Activated CD8-positive, alpha-beta memory T cell treated with anti-CD3 and anti-CD28 coated beads for 36 hours (primary cell): ENCODE measurements around the gene BCAS3. TPM values are rescaled to one million over a fixed set of nuclear protein-coding genes. Genes with fewer than 3 reads are reported as not detected.
"Not testable (repeated sequence)": the region's sequence is repeated elsewhere in the genome, so short reads cannot be mapped to it uniquely, and the experiment has no call there.

ENCODE experiments used
- CTCF ChIA-PET: fragments of 350-600 bp; sonication (Branson Sonifier 250); formaldehyde crosslinking; loops from one replicate; lab custom pipeline; 2021; ENCODE audit warnings: antibody characterized with exemption; lab: Charles Lee
- POLR2A ChIA-PET: fragments of 350-600 bp; sonication (Branson Sonifier 250); formaldehyde crosslinking; loops from one replicate; lab custom pipeline; 2021; ENCODE audit warnings: antibody characterized with exemption; lab: Charles Lee
- total RNA-seq, 2 experiments: library from RNA; stranded (reverse); gene quantifications; one replicate each; pipeline ENCODE4 v1.2.3, GENCODE V29; 2021

Gene BCAS3
- total RNA-seq, 2 experiments from 2014 or later: 6.9 to 9.3 TPM

GRCh38 chr17:60827943-60828342 is 150.3 kb downstream of the BCAS3 start:
- POLR2A ChIA-PET: no interaction called here

GRCh38 chr17:60832151-60832585 is 154.5 kb downstream of the BCAS3 start:
- ChIA-PET CTCF (no interaction called here), POLR2A (no interaction called here)

More at GRCh38 chr17:60827943-60828342, 150.3 kb downstream of the BCAS3 start:
- CTCF ChIA-PET: no interaction called here

GRCh38 chr17:60832631-60833030 is 155.0 kb downstream of the BCAS3 start:
- CTCF ChIA-PET: no interaction called here
- POLR2A ChIA-PET: no interaction called here

- ChIA-PET CTCF (no interaction called here), POLR2A (no interaction called here)
These were observed 162.8 kb downstream of the BCAS3 start for GRCh38 chr17:60840456-60840855.

- CTCF ChIA-PET: no interaction called here
- POLR2A ChIA-PET: no interaction called here
These were observed 167.4 kb downstream of the BCAS3 start for GRCh38 chr17:60845012-60845411.

- POLR2A ChIA-PET: no interaction called here
- CTCF ChIA-PET: interaction anchor here (0.7 kb wide), 1 partner anchor 47 kb away, joined by 3 read pairs; no protein-coding TSS in a partner anchor
These were observed 168.5 kb downstream of the BCAS3 start for GRCh38 chr17:60846175-60846574.

- CTCF ChIA-PET: no interaction called here
- POLR2A ChIA-PET: no interaction called here
These were observed 173.5 kb downstream of the BCAS3 start for GRCh38 chr17:60851181-60851580.

- ChIA-PET POLR2A (no interaction called here), CTCF (no interaction called here)
These were observed 180.0 kb downstream of the BCAS3 start for GRCh38 chr17:60857556-60858080.

GRCh38 chr17:60862482-60862881 is 184.8 kb downstream of the BCAS3 start:
- ChIA-PET CTCF (no interaction called here), POLR2A (interaction anchor here (0.6 kb wide), 1 partner anchor 725 kb away, joined by 4 read pairs; no protein-coding TSS in a partner anchor)

GRCh38 chr17:60863892-60864707 is 186.4 kb downstream of the BCAS3 start:
- ChIA-PET CTCF (interaction anchor here (1.1 kb wide), 1 partner anchor 143 kb away, joined by 3 read pairs; no protein-coding TSS in a partner anchor), POLR2A (interaction anchor here (0.6 kb wide), 1 partner anchor 923 kb away, joined by 3 read pairs; no protein-coding TSS in a partner anchor)

GRCh38 chr17:60864708-60865005 is 187.0 kb downstream of the BCAS3 start:
- CTCF ChIA-PET: interaction anchor here (1.1 kb wide), 1 partner anchor 144 kb away, joined by 3 read pairs; no protein-coding TSS in a partner anchor
- POLR2A ChIA-PET: interaction anchor here (0.6 kb wide), 2 partner anchors 924 to 1778 kb away, joined by 3 to 4 read pairs; no protein-coding TSS in a partner anchor

GRCh38 chr17:60874772-60875171 is 197.1 kb downstream of the BCAS3 start:
- ChIA-PET CTCF (no interaction called here), POLR2A (no interaction called here)

GRCh38 chr17:60886731-60887613 is 209.3 kb downstream of the BCAS3 start:
- CTCF ChIA-PET, POLR2A ChIA-PET: not testable (repeated sequence)

GRCh38 chr17:60887614-60888028 is 210.0 kb downstream of the BCAS3 start:
- POLR2A ChIA-PET: no interaction called here
- CTCF ChIA-PET: no interaction called here

GRCh38 chr17:60888812-60889709 is 211.4 kb downstream of the BCAS3 start:
- ChIA-PET POLR2A (no interaction called here), CTCF (no interaction called here)

GRCh38 chr17:60891149-60891548 is 213.5 kb downstream of the BCAS3 start:
- ChIA-PET POLR2A (no interaction called here), CTCF (no interaction called here)

- POLR2A ChIA-PET: no interaction called here
- CTCF ChIA-PET: interaction anchor here (0.6 kb wide), 1 partner anchor 35 kb away, joined by 4 read pairs; no protein-coding TSS in a partner anchor
These were observed 215.8 kb downstream of the BCAS3 start for GRCh38 chr17:60893475-60893874.

- CTCF ChIA-PET: no interaction called here
These were observed 219.3 kb downstream of the BCAS3 start for GRCh38 chr17:60896996-60897395.

GRCh38 chr17:60899115-60899514 is 221.5 kb downstream of the BCAS3 start:
- ChIA-PET CTCF (no interaction called here), POLR2A (no interaction called here)

More at GRCh38 chr17:60896996-60897395, 219.3 kb downstream of the BCAS3 start:
- POLR2A ChIA-PET: no interaction called here
